EL (cell line): Measurements from ENCODE around the gene MS4A7.
A peak's percentile ranks its signal among the peaks of the same experiment; 100 is the strongest.
"Not testable (repeated sequence)": the region's sequence is repeated elsewhere in the genome, so short reads cannot be mapped to it uniquely, and the experiment has no call there.

Experiments
- DNase-seq: peaks from one replicate; pipeline ENCODE4 v3.0.0-alpha.2; 2016

The MS4A7 gene, protein sequence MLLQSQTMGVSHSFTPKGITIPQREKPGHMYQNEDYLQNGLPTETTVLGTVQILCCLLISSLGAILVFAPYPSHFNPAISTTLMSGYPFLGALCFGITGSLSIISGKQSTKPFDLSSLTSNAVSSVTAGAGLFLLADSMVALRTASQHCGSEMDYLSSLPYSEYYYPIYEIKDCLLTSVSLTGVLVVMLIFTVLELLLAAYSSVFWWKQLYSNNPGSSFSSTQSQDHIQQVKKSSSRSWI

GRCh38 chr11:60378354-60378753 is at the start of gene MS4A7:
MS4A7 (plus strand) TSS chr11:60378532; CDS start chr11:60383142, 4,610 bp downstream.
- DNase-seq: no peak

DNA sequence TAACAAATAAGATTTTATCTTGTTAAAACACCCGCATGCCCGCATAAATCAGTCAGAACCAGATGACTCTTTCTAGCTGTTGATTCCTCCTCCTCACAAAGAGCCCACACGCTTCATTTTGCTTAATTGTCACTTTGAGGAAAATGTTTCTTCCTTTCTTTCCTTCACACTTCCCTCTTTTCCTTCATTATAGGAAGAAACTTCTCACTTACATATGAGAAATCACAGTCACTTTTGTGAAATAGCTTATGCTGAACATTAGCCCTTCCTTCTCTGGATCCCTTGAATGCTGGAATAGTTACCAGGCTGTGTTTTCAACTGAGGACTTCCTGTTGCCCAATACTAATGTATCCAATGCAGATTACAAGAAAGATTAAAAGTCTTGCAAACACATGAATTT is 45.5 kb upstream of the MS4A7 start:
- no peak for DNase-seq

GRCh38 chr11:60334005-60334620 is 44.2 kb upstream of the MS4A7 start:
- peak; percentile 68 for DNase-seq

GRCh38 chr11:60336767-60337391 is 41.5 kb upstream of the MS4A7 start:
- DNase-seq: no peak

DNA sequence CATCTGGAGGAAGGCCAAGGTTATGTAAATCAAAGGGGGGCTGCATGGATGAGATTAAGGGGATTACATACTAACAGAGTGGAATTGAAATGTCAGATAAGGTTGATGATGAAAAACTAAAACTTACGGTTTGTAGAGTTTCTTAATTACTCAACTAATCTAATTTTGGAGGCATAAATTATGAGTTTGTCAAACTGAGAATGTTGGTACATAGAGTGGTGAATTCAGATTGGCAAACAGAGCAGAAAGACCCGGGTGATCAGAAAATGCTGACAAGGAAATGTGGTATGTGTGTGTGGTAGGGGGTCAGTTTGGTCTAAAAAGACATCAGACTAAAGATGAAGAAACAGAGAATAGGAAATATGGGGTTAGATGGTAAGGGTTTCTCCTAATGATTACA is 40.3 kb upstream of the MS4A7 start:
- DNase-seq: no peak

- no peak for DNase-seq
Measured at GRCh38 chr11:60339356-60339755, 39.0 kb upstream of the MS4A7 start.

DNA sequence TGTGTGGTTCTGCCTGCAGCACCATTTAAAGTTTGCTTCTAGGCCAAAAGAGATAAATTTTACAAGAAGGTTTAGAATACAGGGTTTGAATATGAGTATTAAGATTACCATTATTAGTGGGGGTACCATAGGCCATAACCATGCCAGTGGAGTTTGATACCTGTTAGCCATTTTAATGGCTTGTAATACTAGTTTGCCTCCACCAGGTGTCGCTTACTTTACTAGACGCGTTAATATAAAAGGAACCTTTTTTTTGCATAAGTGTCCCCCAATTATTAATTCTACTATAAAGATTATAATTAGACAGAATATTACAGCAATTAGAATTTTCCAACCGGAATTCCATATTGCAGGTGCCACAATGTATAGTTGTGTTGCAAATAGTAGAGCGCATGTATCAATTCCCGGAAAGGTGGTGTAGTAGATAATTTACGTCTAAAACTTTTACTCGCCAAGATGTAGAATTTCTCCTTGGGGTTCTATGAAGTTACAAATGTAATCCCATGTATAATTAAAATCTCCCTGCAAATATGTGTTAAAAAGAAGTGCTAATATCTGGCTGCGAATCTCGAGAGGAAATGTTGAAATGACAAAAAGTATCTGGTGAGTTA is 35.1 kb upstream of the MS4A7 start:
- peak; percentile 15 for DNase-seq

- DNase-seq: no peak
Measured at GRCh38 chr11:60344146-60344545, 34.2 kb upstream of the MS4A7 start.

DNA sequence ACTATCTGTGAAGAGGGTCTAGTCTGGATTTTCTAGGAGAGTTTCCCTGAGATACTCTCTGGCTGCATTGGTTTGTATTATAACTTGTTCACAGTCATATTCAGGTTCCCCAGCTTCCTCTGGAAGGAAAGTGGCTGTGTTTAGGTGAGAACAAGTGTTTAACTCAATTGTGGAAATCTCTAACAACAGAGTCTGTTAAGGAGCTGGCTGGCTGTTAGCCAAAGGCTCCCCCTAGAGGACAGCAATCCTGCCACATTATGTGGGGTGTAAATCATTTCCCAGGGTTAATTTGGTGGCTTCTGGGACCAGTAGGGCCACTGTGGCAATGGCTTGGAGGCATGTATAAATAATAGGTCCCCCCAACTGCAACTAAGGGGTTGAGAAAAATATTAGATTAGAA is 32.8 kb upstream of the MS4A7 start:
- peak; percentile 14 for DNase-seq

- no peak for DNase-seq
Measured at GRCh38 chr11:60347084-60347797, 31.1 kb upstream of the MS4A7 start.

GRCh38 chr11:60348116-60348515 is 30.2 kb upstream of the MS4A7 start:
- no peak for DNase-seq

- DNase-seq: no peak
Measured at GRCh38 chr11:60349990-60350389, 28.3 kb upstream of the MS4A7 start.

DNA sequence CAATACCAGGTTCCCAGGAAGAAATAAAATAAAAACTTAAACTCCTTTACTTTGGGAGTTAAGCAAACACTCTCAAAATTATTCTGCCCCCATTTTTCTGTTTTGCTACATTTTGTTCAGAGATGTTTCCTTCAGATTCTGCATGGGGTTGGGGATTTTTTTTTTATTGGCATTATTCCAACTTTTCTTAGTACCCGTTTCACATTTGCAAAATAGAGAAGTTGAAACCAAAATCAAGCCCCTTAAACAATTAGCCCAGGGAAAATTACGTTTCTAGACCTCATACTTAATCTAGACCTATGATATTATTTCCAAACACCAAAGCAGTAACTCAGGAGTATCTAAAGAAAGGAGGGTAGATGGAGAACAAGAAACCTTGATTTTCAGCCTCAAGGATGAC is 20.6 kb upstream of the MS4A7 start:
- DNase-seq: no peak

- DNase-seq: no peak
Measured at GRCh38 chr11:60360621-60361020, 17.7 kb upstream of the MS4A7 start.

DNA sequence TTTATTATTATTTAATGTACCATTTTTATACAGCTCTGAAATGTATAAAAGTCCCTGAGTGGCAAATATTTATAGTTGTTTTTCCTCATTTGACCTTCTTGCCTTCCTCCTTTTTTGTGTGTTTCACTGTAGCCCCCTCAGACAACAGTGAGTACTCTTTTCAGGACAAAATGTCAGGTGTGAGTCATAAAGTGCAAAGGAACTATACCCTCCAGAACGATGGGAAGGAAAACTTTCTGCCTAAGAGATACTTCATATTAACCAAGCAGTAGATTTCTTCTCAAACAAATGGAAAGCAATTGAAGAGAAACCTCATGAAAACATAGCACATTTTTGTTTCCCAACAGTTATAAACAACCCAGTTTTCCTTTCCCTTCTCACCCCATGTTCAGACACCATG is 16.1 kb upstream of the MS4A7 start:
- DNase-seq: no peak

DNA sequence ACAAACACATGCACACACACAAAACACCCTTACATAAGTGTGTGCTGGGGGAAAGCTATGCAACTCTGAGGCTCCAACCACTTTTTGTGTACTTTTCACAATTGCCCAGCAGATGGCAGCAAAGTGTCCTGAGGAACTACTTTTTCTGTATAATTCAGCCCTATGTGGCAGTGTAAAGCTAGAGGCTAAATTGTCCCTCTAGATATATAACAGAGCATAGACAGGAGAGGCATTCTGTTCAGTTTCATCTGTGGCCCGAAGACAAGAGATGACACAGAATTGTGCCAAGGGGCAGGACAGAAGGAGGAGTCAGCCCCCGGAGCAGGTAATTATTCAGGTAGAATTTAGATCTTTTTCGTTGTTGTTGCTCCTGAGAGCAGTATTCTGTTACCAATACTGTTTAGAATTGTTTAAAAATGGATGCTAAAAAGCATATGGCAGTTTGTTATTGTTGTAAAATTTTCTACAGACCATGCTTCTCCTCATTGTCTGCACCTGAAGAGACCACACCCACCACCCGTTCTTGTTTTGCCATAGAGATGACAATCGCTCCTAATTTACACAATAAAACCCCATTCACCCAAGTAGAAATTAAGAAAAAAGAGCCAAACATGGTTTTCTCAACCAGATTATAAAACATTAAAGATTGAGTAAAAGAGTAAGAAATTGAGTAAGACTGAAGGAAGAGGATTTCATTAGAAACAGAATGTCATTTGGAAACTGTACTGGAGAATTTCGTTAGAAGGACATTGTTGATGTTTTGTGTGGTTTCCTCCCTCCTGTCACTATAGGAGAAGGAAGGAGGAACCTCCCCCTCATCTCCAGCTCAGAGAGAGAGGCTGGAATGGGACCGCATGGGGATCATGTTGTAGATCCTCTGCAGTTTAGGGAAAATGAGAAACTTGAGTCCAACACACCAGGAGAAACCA is 14.5 kb upstream of the MS4A7 start:
- DNase-seq: peak; percentile 52

GRCh38 chr11:60366262-60366904 is 11.9 kb upstream of the MS4A7 start:
- not testable (repeated sequence) for DNase-seq

DNA sequence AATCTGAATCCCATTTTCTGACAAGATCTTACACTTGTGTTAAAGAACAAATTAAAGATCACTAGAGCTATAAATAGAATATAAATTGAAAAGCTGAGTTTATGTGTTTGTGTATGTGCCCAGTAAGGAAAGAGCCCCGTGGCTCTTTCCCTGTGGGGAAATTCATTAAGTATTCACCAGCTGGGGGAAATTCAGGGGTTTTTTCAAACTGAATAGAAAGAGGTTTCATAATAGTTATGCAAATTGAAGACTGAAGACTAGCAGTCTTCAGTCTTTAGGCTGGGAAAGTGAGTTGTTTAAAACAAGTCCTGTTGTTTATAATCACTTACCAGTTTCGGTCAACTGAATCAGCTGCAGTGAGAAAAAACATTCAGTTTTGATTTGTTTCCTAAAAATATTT is 11.3 kb upstream of the MS4A7 start:
- DNase-seq: no peak

GRCh38 chr11:60367896-60368295 is 10.4 kb upstream of the MS4A7 start:
- no peak for DNase-seq

DNA sequence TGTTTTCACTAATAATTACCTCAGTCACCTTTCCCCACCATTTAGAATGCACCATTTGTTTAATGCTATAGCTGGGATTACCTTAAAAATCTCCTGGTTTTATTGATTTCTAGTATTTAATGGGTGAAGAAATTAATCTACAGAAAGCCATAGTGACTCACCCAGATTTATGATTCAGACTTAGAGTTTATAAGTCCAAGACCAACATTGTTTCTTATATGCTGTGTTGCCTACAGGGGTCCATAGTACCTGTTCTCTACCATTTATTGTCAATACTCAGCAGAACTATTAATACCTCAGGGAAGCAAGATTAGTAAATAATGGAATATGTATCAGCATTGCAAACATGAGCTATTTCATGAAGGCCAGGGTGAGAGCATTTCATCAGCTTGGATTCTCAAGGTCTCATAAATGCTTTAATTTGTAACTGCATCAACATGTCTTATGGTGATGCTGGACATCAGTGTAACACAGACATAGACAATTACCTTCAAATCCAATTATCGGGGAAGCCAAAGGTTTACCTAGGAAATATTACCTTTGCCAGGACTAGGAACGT is 8.0 kb upstream of the MS4A7 start:
- DNase-seq: no peak

- no peak for DNase-seq
Measured at GRCh38 chr11:60370811-60371298, 7.5 kb upstream of the MS4A7 start.
